OCI-LY1 (cell line): Measurements from ENCODE around the gene OSBPL3.

Source experiments
- H2AFZ ChIP-seq: fragments of 200-600 bp; sonication (generic), shearing (Covaris generic); 2 replicates; pipeline ENCODE4 v1.6.0; 2014; ENCODE audit warnings: antibody characterized with exemption, mild to moderate bottlenecking, low read length
- H3F3A ChIP-seq: fragments of 200-600 bp; sonication (generic), shearing (Covaris generic); 2 replicates; pipeline ENCODE4 v1.6.0; 2014; ENCODE audit warnings: mild to moderate bottlenecking, antibody characterized with exemption, low read length, moderate library complexity; ENCODE audit not compliant: insufficient read depth
- H3K27ac ChIP-seq: fragments of 200-600 bp; sonication (generic); 2 replicates; pipeline ENCODE4 v1.5.1; 2014; ENCODE audit warnings: low read length, mixed run types, mild to moderate bottlenecking, low read depth; ENCODE audit not compliant: poor library complexity, severe bottlenecking
- H3K27me3 ChIP-seq: fragments of 200-600 bp; sonication (generic); 2 replicates; pipeline ENCODE4 v1.6.0; 2014; ENCODE audit warnings: antibody characterized with exemption, mild to moderate bottlenecking, low read length, moderate library complexity; ENCODE audit not compliant: insufficient read depth
- H3K36me3 ChIP-seq: fragments of 200-600 bp; sonication (generic); 2 replicates; pipeline ENCODE4 v1.6.1; 2014; ENCODE audit warnings: mild to moderate bottlenecking, antibody characterized with exemption, low read length, moderate library complexity, mixed read lengths; ENCODE audit not compliant: insufficient read depth
- H3K4me1 ChIP-seq: fragments of 200-600 bp; sonication (generic); 2 replicates; pipeline ENCODE4 v1.5.1; 2014; ENCODE audit warnings: mild to moderate bottlenecking, low read length, moderate library complexity; ENCODE audit not compliant: insufficient read depth, severe bottlenecking
- H3K4me2 ChIP-seq: fragments of 200-600 bp; sonication (generic), shearing (Covaris generic); 2 replicates; pipeline ENCODE4 v1.6.1; 2014; ENCODE audit warnings: low read length
- H3K4me3 ChIP-seq: fragments of 200-600 bp; sonication (generic); 2 replicates; pipeline ENCODE4 v1.5.1; 2014; ENCODE audit warnings: low read length, low read depth, mild to moderate bottlenecking, mixed read lengths; ENCODE audit not compliant: poor library complexity, severe bottlenecking
- H3K79me2 ChIP-seq: fragments of 200-600 bp; shearing (Covaris generic); 2 replicates; pipeline ENCODE4 v1.6.1; 2016; ENCODE audit warnings: mixed run types, low read length, mixed read lengths; ENCODE audit not compliant: insufficient read depth
- H3K9ac ChIP-seq: fragments of 200-600 bp; sonication (generic), shearing (Covaris generic); 2 replicates; pipeline ENCODE4 v1.6.1; 2014; ENCODE audit warnings: mild to moderate bottlenecking, low read length, mixed read lengths
- H3K9me2 ChIP-seq: fragments of 200-600 bp; sonication (generic), shearing (Covaris generic); 2 replicates; pipeline ENCODE4 v1.6.1; 2014; ENCODE audit warnings: low read depth, mild to moderate bottlenecking, low read length, mixed read lengths
- H3K9me3 ChIP-seq: fragments of 200-600 bp; shearing (Covaris generic); 2 replicates; pipeline ENCODE4 v1.6.1; 2014; ENCODE audit warnings: low read length, mixed read lengths
- H4K20me1 ChIP-seq: fragments of 200-600 bp; sonication (generic), shearing (Covaris generic); 2 replicates; pipeline ENCODE4 v1.6.0; 2016; ENCODE audit warnings: mild to moderate bottlenecking, low read length; ENCODE audit not compliant: insufficient read depth
- EZH2 ChIP-seq: fragments of 200-600 bp; sonication (generic), shearing (Covaris generic); IDR thresholded peaks from 2 replicates; pipeline ENCODE4 v1.8.0; 2017; ENCODE audit warnings: borderline replicate concordance, mixed run types, mild to moderate bottlenecking, antibody characterized with exemption, low read length, moderate library complexity, mixed read lengths
- TF ChIP-seq, protein P1 (sequence below): fragments of 200-600 bp; sonication (generic), shearing (Covaris generic); IDR thresholded peaks from 2 replicates; pipeline ENCODE4 v1.5.1; 2017; ENCODE audit warnings: mild to moderate bottlenecking, antibody characterized with exemption, low read length, moderate library complexity, mixed read lengths

Gene OSBPL3

DNA sequence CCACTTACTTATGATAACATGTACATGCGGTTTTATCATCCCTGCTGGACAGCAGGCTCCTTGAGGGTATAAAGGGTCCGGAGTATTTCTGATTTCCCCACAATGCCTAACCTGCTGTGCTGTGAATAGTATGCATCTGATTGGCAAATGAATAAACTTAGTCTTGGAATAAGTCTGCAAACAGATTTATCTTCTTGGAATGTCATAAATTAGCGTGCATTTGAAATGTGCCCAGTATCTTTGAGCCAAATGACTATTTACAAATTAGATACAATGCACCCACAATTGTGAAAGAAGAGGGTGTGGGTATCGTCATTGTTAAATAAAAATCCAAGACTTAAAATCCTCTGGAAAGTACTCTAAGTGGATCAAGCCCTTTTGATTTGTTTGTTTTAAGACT is 106.0 kb downstream of the OSBPL3 start:
- 0 out of 2 replicates have a peak, but pooled peaks cover 3% of the 10 kb centered on the region for H3K79me2 ChIP-seq
- peak overlapping the region; percentile 19 for H3K27ac ChIP-seq
- H3K4me2 ChIP-seq: no peak overlapping the region
- H3K9me3 ChIP-seq: no peaks in the 10 kb centered on the region
- no peak for TF ChIP-seq EZH2
- TF ChIP-seq, protein P1, sequence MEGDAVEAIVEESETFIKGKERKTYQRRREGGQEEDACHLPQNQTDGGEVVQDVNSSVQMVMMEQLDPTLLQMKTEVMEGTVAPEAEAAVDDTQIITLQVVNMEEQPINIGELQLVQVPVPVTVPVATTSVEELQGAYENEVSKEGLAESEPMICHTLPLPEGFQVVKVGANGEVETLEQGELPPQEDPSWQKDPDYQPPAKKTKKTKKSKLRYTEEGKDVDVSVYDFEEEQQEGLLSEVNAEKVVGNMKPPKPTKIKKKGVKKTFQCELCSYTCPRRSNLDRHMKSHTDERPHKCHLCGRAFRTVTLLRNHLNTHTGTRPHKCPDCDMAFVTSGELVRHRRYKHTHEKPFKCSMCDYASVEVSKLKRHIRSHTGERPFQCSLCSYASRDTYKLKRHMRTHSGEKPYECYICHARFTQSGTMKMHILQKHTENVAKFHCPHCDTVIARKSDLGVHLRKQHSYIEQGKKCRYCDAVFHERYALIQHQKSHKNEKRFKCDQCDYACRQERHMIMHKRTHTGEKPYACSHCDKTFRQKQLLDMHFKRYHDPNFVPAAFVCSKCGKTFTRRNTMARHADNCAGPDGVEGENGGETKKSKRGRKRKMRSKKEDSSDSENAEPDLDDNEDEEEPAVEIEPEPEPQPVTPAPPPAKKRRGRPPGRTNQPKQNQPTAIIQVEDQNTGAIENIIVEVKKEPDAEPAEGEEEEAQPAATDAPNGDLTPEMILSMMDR: no peak
- H3K9ac ChIP-seq: no peak overlapping the region
- H4K20me1 ChIP-seq: no peaks in the 10 kb centered on the region
- no peak overlapping the region for H2AFZ ChIP-seq
- H3K4me1 ChIP-seq: peaks cover 75% of the 10 kb centered on the region
- no peak overlapping the region for H3K4me3 ChIP-seq
- H3F3A ChIP-seq: no peaks in the 10 kb centered on the region
- H3K36me3 ChIP-seq: peaks cover 30% of the 10 kb centered on the region
- H3K9me2 ChIP-seq: no peaks in the 10 kb centered on the region
- H3K27me3 ChIP-seq: no peaks in the 10 kb centered on the region

- no peaks in the 10 kb centered on the region for H3K9me3 ChIP-seq
- H3F3A ChIP-seq: no peaks in the 10 kb centered on the region
- no peaks in the 10 kb centered on the region for H3K27me3 ChIP-seq
- no peaks in the 10 kb centered on the region for H4K20me1 ChIP-seq
- peaks cover 53% of the 10 kb centered on the region for H3K4me1 ChIP-seq
- H3K4me2 ChIP-seq: peak overlapping the region; percentile 28; the same call in 1 of the 2 replicates
- no peak overlapping the region for H3K4me3 ChIP-seq
- TF ChIP-seq EZH2: no peak
- TF ChIP-seq, protein P1: no peak
- H3K9ac ChIP-seq: peak overlapping the region; percentile 5; the same call in 1 of the 2 replicates
- no peak overlapping the region for H2AFZ ChIP-seq
- H3K27ac ChIP-seq: peak overlapping the region; percentile 77
- H3K36me3 ChIP-seq: peaks cover 50% of the 10 kb centered on the region
- H3K79me2 ChIP-seq: 0 out of 2 replicates have a peak, but pooled peaks cover 3% of the 10 kb centered on the region
- H3K9me2 ChIP-seq: no peaks in the 10 kb centered on the region
These were observed 108.2 kb downstream of the OSBPL3 start for GRCh38 chr7:24871770-24872169.

- Histone ChIP-seq H3K9me2 (no peaks in the 10 kb centered on the region), H4K20me1 (no peaks in the 10 kb centered on the region), H3K4me2 (no peak overlapping the region), H3F3A (no peaks in the 10 kb centered on the region), H3K27ac (peak overlapping the region; percentile 77), H3K36me3 (peaks cover 60% of the 10 kb centered on the region), H3K9me3 (no peaks in the 10 kb centered on the region), H3K4me1 (peaks cover 43% of the 10 kb centered on the region), H3K27me3 (no peaks in the 10 kb centered on the region), H3K4me3 (no peak overlapping the region), H2AFZ (no peak overlapping the region), H3K79me2 (no peaks in the 10 kb centered on the region), H3K9ac (no peak overlapping the region)
- TF ChIP-seq EZH2: no peak
- TF ChIP-seq, protein P1: no peak
These were observed 109.2 kb downstream of the OSBPL3 start for GRCh38 chr7:24870766-24871165.
